IPS-18a (cell line): ENCODE data around the gene BSN.

Experiments used
- H3K27ac ChIP-seq: one replicate; pipeline ENCODE4 v1.5.1; 2013; ENCODE audit warnings: low read length
- H3K27me3 ChIP-seq: one replicate; pipeline ENCODE4 v1.6.1; 2013; ENCODE audit warnings: mild to moderate bottlenecking, low read length; ENCODE audit not compliant: control insufficient read depth, insufficient read depth
- H3K36me3 ChIP-seq: one replicate; pipeline ENCODE4 v1.6.1; 2013; ENCODE audit warnings: low read depth, low read length; ENCODE audit not compliant: control insufficient read depth
- H3K4me1 ChIP-seq: one replicate; pipeline ENCODE4 v1.6.1; 2013; ENCODE audit warnings: low read depth, low read length; ENCODE audit not compliant: control insufficient read depth
- H3K4me3 ChIP-seq: one replicate; pipeline ENCODE4 v1.5.1; 2013; ENCODE audit warnings: low read length
- H3K9ac ChIP-seq: one replicate; pipeline ENCODE4 v1.6.1; 2013; ENCODE audit warnings: mild to moderate bottlenecking, low read length, moderate library complexity
- H3K9me3 ChIP-seq: one replicate; pipeline ENCODE4 v1.6.1; 2013; ENCODE audit warnings: low read depth, low read length; ENCODE audit not compliant: control insufficient read depth

The BSN gene

GRCh38 chr3:49523756-49524747 is 30.2 kb upstream of the BSN start:
- no peak overlapping the region for H3K4me3 ChIP-seq
- H3K27me3 ChIP-seq = no peaks in the 10 kb centered on the region
- no peaks in the 10 kb centered on the region for H3K4me1 ChIP-seq
- no peak overlapping the region for H3K9ac ChIP-seq
- no peaks in the 10 kb centered on the region for H3K9me3 ChIP-seq
- peaks cover 4% of the 10 kb centered on the region for H3K36me3 ChIP-seq
- H3K27ac ChIP-seq = no peak overlapping the region

- no peaks in the 10 kb centered on the region for H3K9me3 ChIP-seq
- H3K4me1 ChIP-seq = peaks cover 1% of the 10 kb centered on the region
- H3K36me3 ChIP-seq = peaks cover 34% of the 10 kb centered on the region
- no peak overlapping the region for H3K27ac ChIP-seq
- no peaks in the 10 kb centered on the region for H3K27me3 ChIP-seq
- H3K4me3 ChIP-seq = no peak overlapping the region
- no peak overlapping the region for H3K9ac ChIP-seq
These were observed 24.7 kb upstream of the BSN start for GRCh38 chr3:49529567-49529966.

- peaks cover 8% of the 10 kb centered on the region for H3K4me1 ChIP-seq
- H3K36me3 ChIP-seq = peaks cover 34% of the 10 kb centered on the region
- no peak overlapping the region for H3K4me3 ChIP-seq
- H3K9ac ChIP-seq = no peak overlapping the region
- no peaks in the 10 kb centered on the region for H3K9me3 ChIP-seq
- H3K27ac ChIP-seq = no peak overlapping the region
- no peaks in the 10 kb centered on the region for H3K27me3 ChIP-seq
These were observed 24.0 kb upstream of the BSN start for GRCh38 chr3:49530231-49530630.

DNA sequence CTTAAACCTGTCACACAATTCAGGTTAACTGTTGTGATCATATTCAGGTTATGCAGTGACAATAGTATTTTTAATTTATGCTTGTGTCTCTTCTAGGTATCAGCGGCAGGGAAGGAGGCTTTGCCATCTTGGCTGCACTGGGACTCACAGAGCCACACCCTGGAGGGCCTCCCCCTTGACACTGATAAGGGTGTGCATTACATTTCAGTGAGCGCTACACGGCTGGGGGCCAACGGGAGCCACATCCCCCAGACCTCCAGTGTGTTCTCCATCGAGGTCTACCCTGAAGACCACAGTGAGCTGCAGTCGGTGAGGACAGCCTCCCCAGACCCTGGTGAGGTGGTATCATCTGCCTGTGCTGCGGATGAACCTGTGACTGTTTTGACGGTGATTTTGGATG is 23.6 kb upstream of the BSN start:
- peaks cover 12% of the 10 kb centered on the region for H3K4me1 ChIP-seq

GRCh38 chr3:49531218-49531617 is 23.1 kb upstream of the BSN start:
- no peak overlapping the region for H3K4me3 ChIP-seq
- H3K9me3 ChIP-seq = no peaks in the 10 kb centered on the region
- peaks cover 12% of the 10 kb centered on the region for H3K4me1 ChIP-seq
- H3K27ac ChIP-seq = no peak overlapping the region
- H3K27me3 ChIP-seq = no peaks in the 10 kb centered on the region
- H3K36me3 ChIP-seq = peaks cover 34% of the 10 kb centered on the region
- H3K9ac ChIP-seq = no peak overlapping the region

More for the DNA sequence above, 23.6 kb upstream of the BSN start:
- H3K9ac ChIP-seq = no peak overlapping the region
- H3K9me3 ChIP-seq = no peaks in the 10 kb centered on the region
- no peak overlapping the region for H3K4me3 ChIP-seq
- no peaks in the 10 kb centered on the region for H3K27me3 ChIP-seq
- H3K27ac ChIP-seq = no peak overlapping the region
- H3K36me3 ChIP-seq = peaks cover 34% of the 10 kb centered on the region

DNA sequence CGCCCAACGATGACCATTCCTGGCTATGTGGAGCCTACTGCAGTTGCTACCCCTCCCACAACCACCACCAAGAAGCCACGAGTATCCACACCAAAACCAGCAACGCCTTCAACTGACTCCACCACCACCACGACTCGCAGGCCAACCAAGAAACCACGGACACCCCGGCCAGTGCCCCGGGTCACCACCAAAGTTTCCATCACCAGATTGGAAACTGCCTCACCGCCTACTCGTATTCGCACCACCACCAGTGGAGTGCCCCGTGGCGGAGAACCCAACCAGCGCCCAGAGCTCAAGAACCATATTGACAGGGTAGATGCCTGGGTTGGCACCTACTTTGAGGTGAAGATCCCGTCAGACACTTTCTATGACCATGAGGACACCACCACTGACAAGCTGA is 22.6 kb upstream of the BSN start:
- no peak overlapping the region for H3K9ac ChIP-seq
- H3K4me3 ChIP-seq = no peak overlapping the region
- no peaks in the 10 kb centered on the region for H3K9me3 ChIP-seq
- no peaks in the 10 kb centered on the region for H3K27me3 ChIP-seq
- H3K36me3 ChIP-seq = peaks cover 34% of the 10 kb centered on the region
- H3K4me1 ChIP-seq = peaks cover 12% of the 10 kb centered on the region
- H3K27ac ChIP-seq = no peak overlapping the region

- Histone ChIP-seq H3K36me3 (peaks cover 34% of the 10 kb centered on the region), H3K27me3 (no peaks in the 10 kb centered on the region), H3K4me1 (peaks cover 12% of the 10 kb centered on the region), H3K27ac (no peak overlapping the region), H3K9ac (no peak overlapping the region), H3K9me3 (no peaks in the 10 kb centered on the region), H3K4me3 (no peak overlapping the region)
These were observed 21.2 kb upstream of the BSN start for GRCh38 chr3:49533031-49533430.

- H3K27me3 ChIP-seq = no peaks in the 10 kb centered on the region
- H3K4me3 ChIP-seq = no peak overlapping the region
- no peak overlapping the region for H3K9ac ChIP-seq
- no peak overlapping the region for H3K27ac ChIP-seq
- peaks cover 34% of the 10 kb centered on the region for H3K36me3 ChIP-seq
- H3K9me3 ChIP-seq = no peaks in the 10 kb centered on the region
- H3K4me1 ChIP-seq = peaks cover 12% of the 10 kb centered on the region
These were observed 20.3 kb upstream of the BSN start for GRCh38 chr3:49533786-49534519.

DNA sequence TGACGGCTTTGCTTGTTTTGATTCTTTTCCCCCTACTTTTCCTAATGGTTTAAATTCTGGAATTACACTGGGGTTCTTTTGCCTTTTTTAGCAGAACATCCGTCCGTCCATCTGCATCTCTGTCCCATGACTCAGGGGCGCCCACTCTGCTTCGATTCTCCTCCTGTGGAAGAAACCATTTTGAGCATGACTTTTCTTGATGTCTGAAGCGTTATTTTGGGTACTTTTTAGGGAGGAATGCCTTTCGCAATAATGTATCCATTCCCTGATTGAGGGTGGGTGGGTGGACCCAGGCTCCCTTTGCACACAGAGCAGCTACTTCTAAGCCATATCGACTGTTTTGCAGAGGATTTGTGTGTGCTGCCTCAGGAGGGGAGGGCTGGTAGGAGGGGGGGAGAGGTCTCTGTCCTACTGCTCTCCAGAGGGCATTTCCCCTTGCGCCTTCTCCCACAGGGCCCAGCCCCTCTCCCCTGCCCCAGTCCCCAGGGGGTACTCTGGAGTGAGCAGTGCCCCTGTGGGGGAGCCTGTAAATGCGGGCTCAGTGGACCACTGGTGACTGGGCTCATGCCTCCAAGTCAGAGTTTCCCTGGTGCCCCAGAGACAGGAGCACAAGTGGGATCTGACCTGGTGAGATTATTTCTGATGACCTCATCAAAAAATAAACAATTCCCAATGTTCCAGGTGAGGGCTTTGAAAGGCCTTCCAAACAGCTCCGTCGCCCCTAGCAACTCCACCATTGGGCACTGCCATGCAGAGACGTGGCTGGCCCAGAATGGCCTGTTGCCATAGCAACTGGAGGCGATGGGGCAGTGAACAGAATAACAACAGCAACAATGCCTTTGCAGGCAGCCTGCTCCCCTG is 19.5 kb upstream of the BSN start:
- no peak overlapping the region for H3K4me3 ChIP-seq
- H3K36me3 ChIP-seq = peaks cover 34% of the 10 kb centered on the region
- peaks cover 12% of the 10 kb centered on the region for H3K4me1 ChIP-seq
- H3K27me3 ChIP-seq = no peaks in the 10 kb centered on the region
- no peaks in the 10 kb centered on the region for H3K9me3 ChIP-seq
- H3K27ac ChIP-seq = peak overlapping the region; percentile 83
- H3K9ac ChIP-seq = peak overlapping the region; percentile 62

DNA sequence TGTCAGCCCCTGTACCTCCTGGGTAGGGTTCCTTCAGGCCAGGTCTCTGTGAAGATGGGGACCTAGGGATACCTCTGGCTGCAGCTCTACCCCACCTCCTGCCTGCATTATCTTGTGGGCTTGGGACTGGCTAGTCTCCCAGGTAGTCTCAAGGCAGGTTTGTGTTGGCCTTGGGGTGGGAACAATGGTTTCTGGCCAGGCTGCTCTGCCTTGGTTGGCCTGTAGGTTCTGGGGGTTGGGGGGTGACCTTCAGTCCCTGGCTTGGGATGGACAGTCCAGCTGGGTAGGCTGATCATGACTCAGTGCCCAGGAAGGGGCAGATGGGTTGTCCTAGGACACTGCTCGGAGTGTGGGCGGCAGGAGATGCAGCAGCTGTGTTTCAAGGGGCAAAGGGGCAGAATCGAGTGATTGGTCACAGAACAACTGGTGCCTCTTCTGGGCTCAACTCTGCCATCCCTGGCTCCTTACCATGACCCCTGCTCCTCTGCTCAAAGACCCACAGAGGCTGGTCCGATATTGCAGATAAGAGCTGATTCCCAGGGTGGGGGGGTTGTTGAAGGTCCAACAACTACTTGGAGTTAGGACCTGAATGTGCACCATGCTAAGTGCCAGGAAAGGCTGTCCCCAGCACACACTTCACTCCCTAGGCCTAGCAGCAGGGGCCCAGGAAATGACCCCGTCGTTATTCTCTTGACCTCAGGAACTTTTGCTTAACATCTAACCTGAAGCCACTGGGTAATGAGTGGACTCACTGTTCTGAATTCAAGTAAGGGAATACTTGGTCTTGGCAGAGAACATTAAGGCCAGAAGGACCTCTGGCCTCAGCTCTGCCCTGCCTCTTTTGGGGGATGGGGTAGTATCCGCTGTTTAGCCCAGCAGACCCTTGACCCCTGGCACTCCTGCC is 18.1 kb upstream of the BSN start:
- Histone ChIP-seq H3K27me3 (peaks cover 7% of the 10 kb centered on the region), H3K9me3 (no peaks in the 10 kb centered on the region), H3K36me3 (peaks cover 23% of the 10 kb centered on the region), H3K4me3 (no peak overlapping the region), H3K9ac (peak overlapping the region; percentile 23), H3K4me1 (peaks cover 12% of the 10 kb centered on the region), H3K27ac (peak overlapping the region; percentile 5)
